Breast epithelium (tissue), 3 donors: Measurements from ENCODE around the gene MB21D2.

Source experiments
- CTCF ChIP-seq, 3 donors: fragments of 450-650 bp; IDR thresholded peaks; one replicate each; pipeline ENCODE4 v1.5.1; 2016 to 2017; ENCODE audit warnings: antibody characterized with exemption in 3 of 3, mild to moderate bottlenecking in 3 of 3, moderate library complexity in 3 of 3
- POLR2A ChIP-seq: fragments of 450-650 bp; IDR thresholded peaks from one replicate; pipeline ENCODE4 v1.6.1; 2016; ENCODE audit warnings: antibody characterized with exemption, mild to moderate bottlenecking, moderate library complexity
- POLR2AphosphoS5 ChIP-seq, 3 donors: sonication (generic); formaldehyde crosslinking; IDR thresholded peaks; one replicate each; pipeline ENCODE4 v1.6.1; 2017; ENCODE audit warnings: antibody characterized with exemption in 3 of 3

- TF ChIP-seq CTCF (IDR thresholded peaks at IDR 0.05) (no peak), POLR2AphosphoS5 (IDR thresholded peaks at IDR 0.05) (no peak), POLR2A (no peak)
These were observed 69.7 kb downstream of the MB21D2 start for GRCh38 chr3:192847941-192848340.
